ENCODE results near the gene HIPK3.

- no peak for TF ChIP-seq CTCF (IDR thresholded peaks at IDR 0.05; ENCODE audit: extremely low read depth in 1 of 2, insufficient read depth in 1 of 2, low read depth in 1 of 2, low read length in 2 of 2)
- TF ChIP-seq POLR2A (IDR thresholded peaks at IDR 0.05; ENCODE audit: low read depth, low read length) = no peak
- no peak for TF ChIP-seq MAX (IDR thresholded peaks at IDR 0.05; ENCODE audit: insufficient read depth, insufficient read length)
Observed at GRCh38 chr11:33333816-33334215, 76.6 kb downstream of the HIPK3 start.
